ENCODE data around the gene CORO2B.

DNA sequence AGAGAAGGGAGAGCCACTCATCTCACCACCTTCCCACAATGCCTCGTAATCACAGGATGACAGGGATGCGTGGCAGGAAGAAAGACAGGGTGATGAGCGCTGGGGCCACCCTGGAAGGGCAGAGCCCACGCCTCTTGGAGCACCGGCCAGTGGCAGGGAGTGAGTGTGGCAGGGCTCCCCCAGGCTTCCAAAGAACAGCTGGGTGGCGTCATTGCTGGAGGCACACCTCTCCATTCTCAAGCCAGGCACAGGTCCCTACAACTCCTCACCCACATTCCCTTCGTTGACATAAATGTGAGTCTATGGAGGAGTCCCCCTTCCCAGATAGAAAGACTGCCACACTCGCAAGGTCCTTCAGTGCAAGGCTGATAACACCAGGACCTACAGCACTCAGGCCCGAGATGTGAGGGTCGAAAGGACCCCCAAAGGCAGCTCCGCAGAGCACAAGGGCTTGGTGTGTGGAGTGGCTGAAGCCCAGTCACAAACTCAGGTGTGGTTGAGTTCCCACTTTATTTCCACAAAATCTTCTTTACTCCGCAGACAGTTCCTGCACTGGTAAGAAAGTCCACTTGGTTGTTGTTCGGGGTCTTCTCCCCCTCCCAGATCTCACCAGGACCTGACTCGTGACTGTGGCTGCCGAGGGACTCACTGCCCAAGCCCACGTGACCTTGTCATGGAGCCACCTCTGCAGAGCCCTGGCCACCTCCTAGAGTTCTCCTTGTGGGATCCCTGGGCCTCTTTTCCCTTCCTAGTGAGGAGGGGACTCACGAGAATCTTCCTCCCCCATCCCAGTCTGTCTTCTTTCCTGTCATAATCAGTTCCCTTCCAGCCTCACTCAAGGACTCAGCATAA, 22.4 kb upstream of the CORO2B start:
- TF ChIP-seq NANOG (IDR thresholded peaks at IDR 0.05; ENCODE audit: borderline replicate concordance) (no peak), EZH2 (IDR thresholded peaks at IDR 0.05; ENCODE audit: low read depth, unreplicated experiment) (no peak), POLR2AphosphoS5 (IDR thresholded peaks at IDR 0.05; ENCODE audit: low read depth) (no peak), EZH2phosphoT487 (IDR thresholded peaks at IDR 0.05; ENCODE audit: unreplicated experiment) (no peak)
- TF ChIP-seq, protein P1, sequence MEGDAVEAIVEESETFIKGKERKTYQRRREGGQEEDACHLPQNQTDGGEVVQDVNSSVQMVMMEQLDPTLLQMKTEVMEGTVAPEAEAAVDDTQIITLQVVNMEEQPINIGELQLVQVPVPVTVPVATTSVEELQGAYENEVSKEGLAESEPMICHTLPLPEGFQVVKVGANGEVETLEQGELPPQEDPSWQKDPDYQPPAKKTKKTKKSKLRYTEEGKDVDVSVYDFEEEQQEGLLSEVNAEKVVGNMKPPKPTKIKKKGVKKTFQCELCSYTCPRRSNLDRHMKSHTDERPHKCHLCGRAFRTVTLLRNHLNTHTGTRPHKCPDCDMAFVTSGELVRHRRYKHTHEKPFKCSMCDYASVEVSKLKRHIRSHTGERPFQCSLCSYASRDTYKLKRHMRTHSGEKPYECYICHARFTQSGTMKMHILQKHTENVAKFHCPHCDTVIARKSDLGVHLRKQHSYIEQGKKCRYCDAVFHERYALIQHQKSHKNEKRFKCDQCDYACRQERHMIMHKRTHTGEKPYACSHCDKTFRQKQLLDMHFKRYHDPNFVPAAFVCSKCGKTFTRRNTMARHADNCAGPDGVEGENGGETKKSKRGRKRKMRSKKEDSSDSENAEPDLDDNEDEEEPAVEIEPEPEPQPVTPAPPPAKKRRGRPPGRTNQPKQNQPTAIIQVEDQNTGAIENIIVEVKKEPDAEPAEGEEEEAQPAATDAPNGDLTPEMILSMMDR (conservative IDR thresholded peaks at IDR 0.05; ENCODE audit: low read depth in 2 of 2) = no peak
- TF ChIP-seq, protein P2, sequence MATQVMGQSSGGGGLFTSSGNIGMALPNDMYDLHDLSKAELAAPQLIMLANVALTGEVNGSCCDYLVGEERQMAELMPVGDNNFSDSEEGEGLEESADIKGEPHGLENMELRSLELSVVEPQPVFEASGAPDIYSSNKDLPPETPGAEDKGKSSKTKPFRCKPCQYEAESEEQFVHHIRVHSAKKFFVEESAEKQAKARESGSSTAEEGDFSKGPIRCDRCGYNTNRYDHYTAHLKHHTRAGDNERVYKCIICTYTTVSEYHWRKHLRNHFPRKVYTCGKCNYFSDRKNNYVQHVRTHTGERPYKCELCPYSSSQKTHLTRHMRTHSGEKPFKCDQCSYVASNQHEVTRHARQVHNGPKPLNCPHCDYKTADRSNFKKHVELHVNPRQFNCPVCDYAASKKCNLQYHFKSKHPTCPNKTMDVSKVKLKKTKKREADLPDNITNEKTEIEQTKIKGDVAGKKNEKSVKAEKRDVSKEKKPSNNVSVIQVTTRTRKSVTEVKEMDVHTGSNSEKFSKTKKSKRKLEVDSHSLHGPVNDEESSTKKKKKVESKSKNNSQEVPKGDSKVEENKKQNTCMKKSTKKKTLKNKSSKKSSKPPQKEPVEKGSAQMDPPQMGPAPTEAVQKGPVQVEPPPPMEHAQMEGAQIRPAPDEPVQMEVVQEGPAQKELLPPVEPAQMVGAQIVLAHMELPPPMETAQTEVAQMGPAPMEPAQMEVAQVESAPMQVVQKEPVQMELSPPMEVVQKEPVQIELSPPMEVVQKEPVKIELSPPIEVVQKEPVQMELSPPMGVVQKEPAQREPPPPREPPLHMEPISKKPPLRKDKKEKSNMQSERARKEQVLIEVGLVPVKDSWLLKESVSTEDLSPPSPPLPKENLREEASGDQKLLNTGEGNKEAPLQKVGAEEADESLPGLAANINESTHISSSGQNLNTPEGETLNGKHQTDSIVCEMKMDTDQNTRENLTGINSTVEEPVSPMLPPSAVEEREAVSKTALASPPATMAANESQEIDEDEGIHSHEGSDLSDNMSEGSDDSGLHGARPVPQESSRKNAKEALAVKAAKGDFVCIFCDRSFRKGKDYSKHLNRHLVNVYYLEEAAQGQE (IDR thresholded peaks at IDR 0.05; ENCODE audit: unreplicated experiment) = no peak

Measured in GM23338 (cell line).